ENCODE data around the gene VANGL1. TPM values are rescaled to one million over a fixed set of nuclear protein-coding genes. Genes with fewer than 3 reads are reported as not detected.
A peak's percentile ranks its signal among the peaks of the same experiment; 100 is the strongest.

Gene VANGL1
- total RNA-seq, 1 donor from 2014 or later: 15.3 TPM

DNA sequence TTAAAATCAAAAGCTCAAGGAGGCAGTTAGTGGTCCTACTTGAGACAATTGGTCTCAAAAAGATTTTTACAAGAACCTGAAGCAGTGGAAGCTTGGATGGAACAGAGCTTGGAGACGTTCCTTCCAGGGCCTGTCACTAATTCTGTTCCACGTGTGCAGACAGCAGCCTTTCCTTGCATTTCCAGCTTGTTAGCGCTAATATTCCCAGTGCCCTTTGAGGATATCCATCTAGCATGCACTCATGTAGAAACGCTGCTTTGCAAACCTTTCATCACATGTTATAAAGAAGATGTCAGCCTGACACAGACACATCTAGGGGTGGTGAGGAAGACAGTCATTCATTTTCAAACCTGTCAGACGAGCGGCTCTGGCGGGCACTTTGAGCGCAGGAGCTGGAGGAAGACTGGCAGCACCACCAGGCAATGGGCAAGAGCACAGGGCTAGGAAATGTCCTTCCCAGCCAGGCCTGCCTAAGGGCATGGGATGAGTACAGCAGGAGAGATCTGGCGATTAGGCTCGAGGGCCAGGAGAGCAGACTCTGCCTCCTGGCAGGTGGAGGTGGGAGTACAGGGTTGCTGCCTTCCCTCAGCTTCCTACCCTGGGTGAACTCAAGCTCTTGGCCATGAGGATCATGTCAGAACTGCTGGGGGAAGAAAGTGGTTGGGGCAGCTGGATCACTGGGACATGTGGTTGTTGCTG is 71.3 kb downstream of the VANGL1 start:
- TF ChIP-seq, protein P1, sequence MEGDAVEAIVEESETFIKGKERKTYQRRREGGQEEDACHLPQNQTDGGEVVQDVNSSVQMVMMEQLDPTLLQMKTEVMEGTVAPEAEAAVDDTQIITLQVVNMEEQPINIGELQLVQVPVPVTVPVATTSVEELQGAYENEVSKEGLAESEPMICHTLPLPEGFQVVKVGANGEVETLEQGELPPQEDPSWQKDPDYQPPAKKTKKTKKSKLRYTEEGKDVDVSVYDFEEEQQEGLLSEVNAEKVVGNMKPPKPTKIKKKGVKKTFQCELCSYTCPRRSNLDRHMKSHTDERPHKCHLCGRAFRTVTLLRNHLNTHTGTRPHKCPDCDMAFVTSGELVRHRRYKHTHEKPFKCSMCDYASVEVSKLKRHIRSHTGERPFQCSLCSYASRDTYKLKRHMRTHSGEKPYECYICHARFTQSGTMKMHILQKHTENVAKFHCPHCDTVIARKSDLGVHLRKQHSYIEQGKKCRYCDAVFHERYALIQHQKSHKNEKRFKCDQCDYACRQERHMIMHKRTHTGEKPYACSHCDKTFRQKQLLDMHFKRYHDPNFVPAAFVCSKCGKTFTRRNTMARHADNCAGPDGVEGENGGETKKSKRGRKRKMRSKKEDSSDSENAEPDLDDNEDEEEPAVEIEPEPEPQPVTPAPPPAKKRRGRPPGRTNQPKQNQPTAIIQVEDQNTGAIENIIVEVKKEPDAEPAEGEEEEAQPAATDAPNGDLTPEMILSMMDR (IDR thresholded peaks at IDR 0.05; ENCODE audit: insufficient read depth, low read length, severe bottlenecking): no peak
- DNase-seq (ENCODE audit: low read depth) (no peak), FAIRE-seq (no peak)
- Histone ChIP-seq H3K36me3 (ENCODE audit: control insufficient read depth, insufficient read depth, low read length) (no peaks in the 10 kb centered on the region), H3K27me3 (ENCODE audit: control insufficient read depth, insufficient read depth, low read length) (no peaks in the 10 kb centered on the region), H3K4me3 (ENCODE audit: low read depth, low read length) (no peak overlapping the region)

DNA sequence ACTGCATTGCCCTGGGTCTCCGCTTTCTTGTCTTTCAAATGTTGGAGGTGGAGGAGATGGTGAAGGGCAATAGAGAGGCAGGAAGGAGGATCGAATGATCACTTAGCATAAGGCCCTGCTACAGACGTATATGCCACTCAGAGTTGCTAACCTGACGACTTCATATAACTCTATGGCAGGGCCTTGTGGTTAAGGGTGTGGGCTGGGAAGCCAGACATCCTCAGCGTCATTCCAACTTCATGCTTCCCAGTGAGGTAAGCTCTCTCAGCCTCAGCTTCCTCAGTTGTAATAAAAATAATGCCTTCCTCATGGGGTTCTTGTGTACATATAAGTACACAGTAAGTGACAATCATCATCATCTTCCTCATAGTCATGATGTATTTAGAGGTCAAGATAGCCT is 72.1 kb downstream of the VANGL1 start:
- DNase-seq (ENCODE audit: low read depth) (peak; percentile 69), FAIRE-seq (peak; percentile 28)
- no peak overlapping the region for H3K4me3 ChIP-seq (ENCODE audit: low read depth, low read length)
- TF ChIP-seq, protein P1 (IDR thresholded peaks at IDR 0.05; ENCODE audit: insufficient read depth, low read length, severe bottlenecking): no peak
- H3K27me3 ChIP-seq (ENCODE audit: control insufficient read depth, insufficient read depth, low read length): no peaks in the 10 kb centered on the region
- no peaks in the 10 kb centered on the region for H3K36me3 ChIP-seq (ENCODE audit: control insufficient read depth, insufficient read depth, low read length)

DNA sequence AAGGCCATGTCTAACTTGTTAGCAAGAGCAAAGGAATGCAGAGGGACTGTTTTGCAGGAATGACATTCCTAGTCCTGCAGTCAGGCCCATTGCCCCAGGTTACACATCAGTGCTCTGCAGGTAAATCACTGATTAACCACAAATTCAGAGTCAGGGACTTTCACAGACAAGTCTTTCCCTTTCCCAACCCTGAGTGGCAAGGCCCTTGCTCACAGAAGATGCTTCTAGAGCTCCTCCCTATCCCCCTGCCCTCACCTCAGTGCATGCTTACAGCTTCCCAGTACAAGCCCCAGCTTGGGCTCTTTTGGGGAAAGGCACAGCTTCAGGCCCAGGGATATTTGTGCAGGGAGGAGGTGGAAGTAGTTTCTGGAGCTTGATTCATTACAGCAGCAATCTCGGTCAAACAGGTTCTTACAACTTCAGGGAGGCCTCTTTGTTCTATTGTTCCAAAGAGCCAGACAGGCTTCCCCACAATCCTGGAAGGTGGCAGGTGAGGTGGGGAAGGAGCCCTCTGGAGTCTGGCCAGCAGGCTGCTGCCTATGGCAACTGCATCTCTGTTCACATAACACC is 72.9 kb downstream of the VANGL1 start:
- DNase-seq (ENCODE audit: low read depth) (peak; percentile 96), FAIRE-seq (peak; percentile 87)
- Histone ChIP-seq H3K4me3 (ENCODE audit: low read depth, low read length) (no peak overlapping the region), H3K27me3 (ENCODE audit: control insufficient read depth, insufficient read depth, low read length) (no peaks in the 10 kb centered on the region), H3K36me3 (ENCODE audit: control insufficient read depth, insufficient read depth, low read length) (no peaks in the 10 kb centered on the region)
- TF ChIP-seq, protein P1 (IDR thresholded peaks at IDR 0.05; ENCODE audit: insufficient read depth, low read length, severe bottlenecking): no peak

DNA sequence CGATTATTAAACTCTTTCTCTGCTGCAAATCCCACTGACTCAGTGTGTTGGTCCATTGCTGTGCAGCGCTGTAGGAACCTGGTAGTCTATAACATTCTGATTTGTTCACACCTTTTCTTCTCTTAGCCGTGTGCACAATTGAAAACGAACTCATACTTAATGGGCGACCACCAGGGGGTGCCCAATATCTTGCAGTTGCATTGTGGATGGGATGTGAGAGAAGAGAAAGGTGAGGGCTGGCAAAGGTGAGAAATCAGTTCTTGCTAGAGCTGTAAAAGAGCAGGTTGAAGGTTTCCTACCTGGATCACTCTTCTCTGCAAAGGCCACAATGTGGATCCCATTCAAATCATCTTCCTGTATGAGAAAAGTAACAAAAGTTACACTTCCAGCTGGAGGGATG is 75.8 kb downstream of the VANGL1 start:
- Histone ChIP-seq H3K4me3 (ENCODE audit: low read depth, low read length) (no peak overlapping the region), H3K27me3 (ENCODE audit: control insufficient read depth, insufficient read depth, low read length) (no peaks in the 10 kb centered on the region), H3K36me3 (ENCODE audit: control insufficient read depth, insufficient read depth, low read length) (no peaks in the 10 kb centered on the region)
- DNase-seq (ENCODE audit: low read depth): peak; percentile 28
- FAIRE-seq: no peak
- TF ChIP-seq, protein P1 (IDR thresholded peaks at IDR 0.05; ENCODE audit: insufficient read depth, low read length, severe bottlenecking): peak; percentile 29

DNA sequence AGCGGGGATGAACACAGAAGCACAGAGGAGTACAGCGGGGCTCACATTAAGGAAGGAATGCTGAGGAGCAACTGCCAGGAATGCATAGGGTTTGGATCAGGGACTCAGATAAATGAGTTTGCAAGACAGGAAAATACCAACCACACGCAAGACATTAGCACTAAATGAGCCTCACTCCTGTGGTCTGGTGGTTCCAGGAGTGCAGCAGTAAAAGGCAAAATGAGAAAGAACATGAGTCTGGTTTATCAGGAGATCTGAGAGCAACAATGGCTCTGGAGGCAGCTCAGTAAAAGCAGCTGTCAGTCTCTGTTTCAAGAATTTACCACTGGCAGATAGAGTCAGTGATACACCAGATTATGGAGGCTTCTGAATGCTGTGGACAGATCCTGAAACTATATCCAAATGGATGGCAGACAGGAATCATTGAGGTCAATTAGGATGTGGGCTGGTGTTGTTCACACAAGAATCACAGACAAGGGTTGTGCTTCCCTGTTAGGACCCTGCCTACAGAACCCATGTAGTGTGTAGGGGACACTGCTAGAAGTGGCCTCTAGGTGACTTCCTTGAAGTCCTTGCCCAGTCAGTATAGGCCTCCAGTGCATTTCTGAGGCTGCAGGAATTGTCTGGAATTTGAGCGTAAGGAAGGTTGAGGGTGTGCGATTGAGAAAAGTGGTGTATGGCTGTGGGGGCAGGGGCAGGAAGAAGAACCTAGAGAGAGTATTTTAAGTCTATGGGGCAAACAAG is 76.4 kb downstream of the VANGL1 start:
- Histone ChIP-seq H3K27me3 (ENCODE audit: control insufficient read depth, insufficient read depth, low read length) (no peaks in the 10 kb centered on the region), H3K36me3 (ENCODE audit: control insufficient read depth, insufficient read depth, low read length) (no peaks in the 10 kb centered on the region), H3K4me3 (ENCODE audit: low read depth, low read length) (no peak overlapping the region)
- DNase-seq (ENCODE audit: low read depth) (no peak), FAIRE-seq (peak; percentile 43)
- TF ChIP-seq, protein P1 (IDR thresholded peaks at IDR 0.05; ENCODE audit: insufficient read depth, low read length, severe bottlenecking): no peak
